Nephron progenitor cell (in vitro differentiated cells): ENCODE data around the gene BRCA2.
"Not testable (repeated sequence)": the region's sequence is repeated elsewhere in the genome, so short reads cannot be mapped to it uniquely, and the experiment has no call there.

Source experiments
- DNase-seq: peaks from one replicate; pipeline ENCODE4 v3.0.0; 2021
- H3K27ac Mint-ChIP-seq: 2 replicates; pipeline ENCODE4 v1.8.0; 2021; ENCODE audit warnings: mild to moderate bottlenecking, moderate library complexity, mixed read lengths
- H3K27me3 Mint-ChIP-seq: 2 replicates; pipeline ENCODE4 v1.8.0; 2021; ENCODE audit warnings: mild to moderate bottlenecking, low read depth, mixed read lengths; ENCODE audit not compliant: poor library complexity
- H3K36me3 Mint-ChIP-seq: 2 replicates; pipeline ENCODE4 v1.8.0; 2021; ENCODE audit warnings: low read depth, mixed read lengths
- H3K4me1 Mint-ChIP-seq: 2 replicates; pipeline ENCODE4 v1.8.0; 2021; ENCODE audit warnings: mixed read lengths
- H3K4me3 Mint-ChIP-seq: 2 replicates; pipeline ENCODE4 v1.8.0; 2021; ENCODE audit warnings: mild to moderate bottlenecking, moderate library complexity, mixed read lengths
- H3K9me3 Mint-ChIP-seq: 2 replicates; pipeline ENCODE4 v1.8.0; 2021; ENCODE audit warnings: mild to moderate bottlenecking, moderate library complexity, mixed read lengths
- TF ChIP-seq, protein P1 (sequence below): fragments of 200-600 bp; sonication (generic); IDR thresholded peaks from 2 replicates; pipeline ENCODE4 v1.5.0; 2021; ENCODE audit warnings: antibody characterized with exemption

Gene BRCA2

DNA sequence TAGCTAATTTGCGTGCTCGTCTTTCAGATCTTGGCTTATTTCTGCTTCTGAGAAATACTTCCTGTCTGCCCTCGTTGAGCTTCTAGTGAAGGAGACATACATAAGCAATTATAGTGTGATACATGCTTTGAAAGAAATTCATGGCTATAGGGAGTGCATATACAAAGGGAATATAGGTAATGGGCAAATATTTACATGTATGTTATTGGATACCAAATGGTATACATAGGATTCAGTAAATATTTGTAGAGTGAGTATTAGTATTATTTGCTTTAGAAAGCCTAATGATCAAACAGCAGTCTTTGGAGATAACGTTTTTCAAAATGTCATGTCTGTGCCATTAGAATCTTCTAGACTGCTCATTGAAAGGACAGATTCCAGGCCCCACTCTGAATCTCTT is 5.2 kb downstream of the BRCA2 start:
- H3K4me1 Mint-ChIP-seq = peaks cover 4% of the 10 kb centered on the region
- H3K27me3 Mint-ChIP-seq = no peaks in the 10 kb centered on the region

DNA sequence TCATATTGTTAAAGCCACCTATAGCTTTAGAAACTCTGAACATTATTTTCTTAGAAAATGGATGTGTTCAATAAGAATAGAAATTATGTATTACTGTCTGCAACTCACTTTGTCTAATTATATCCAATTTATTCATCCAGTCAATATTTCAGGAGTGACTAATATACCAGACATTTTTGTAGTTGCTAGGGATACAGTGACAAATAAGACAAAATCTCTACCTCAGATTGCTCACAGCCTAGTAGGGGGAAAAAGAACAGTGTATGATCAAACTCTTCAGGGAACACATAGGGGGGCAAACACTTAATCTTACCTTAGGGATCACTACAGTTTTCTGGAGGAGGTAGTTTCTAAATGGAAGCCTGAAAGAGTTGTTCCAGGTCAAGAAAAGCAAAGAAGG is 8.6 kb downstream of the BRCA2 start:
- DNase-seq = no peak
- Mint-ChIP-seq H3K4me3 (no peak overlapping the region), H3K4me1 (no peaks in the 10 kb centered on the region), H3K9me3 (peaks cover 6% of the 10 kb centered on the region), H3K27ac (peak overlapping the region; percentile 32), H3K27me3 (no peaks in the 10 kb centered on the region), H3K36me3 (peaks cover 78% of the 10 kb centered on the region)
- TF ChIP-seq, protein P1, sequence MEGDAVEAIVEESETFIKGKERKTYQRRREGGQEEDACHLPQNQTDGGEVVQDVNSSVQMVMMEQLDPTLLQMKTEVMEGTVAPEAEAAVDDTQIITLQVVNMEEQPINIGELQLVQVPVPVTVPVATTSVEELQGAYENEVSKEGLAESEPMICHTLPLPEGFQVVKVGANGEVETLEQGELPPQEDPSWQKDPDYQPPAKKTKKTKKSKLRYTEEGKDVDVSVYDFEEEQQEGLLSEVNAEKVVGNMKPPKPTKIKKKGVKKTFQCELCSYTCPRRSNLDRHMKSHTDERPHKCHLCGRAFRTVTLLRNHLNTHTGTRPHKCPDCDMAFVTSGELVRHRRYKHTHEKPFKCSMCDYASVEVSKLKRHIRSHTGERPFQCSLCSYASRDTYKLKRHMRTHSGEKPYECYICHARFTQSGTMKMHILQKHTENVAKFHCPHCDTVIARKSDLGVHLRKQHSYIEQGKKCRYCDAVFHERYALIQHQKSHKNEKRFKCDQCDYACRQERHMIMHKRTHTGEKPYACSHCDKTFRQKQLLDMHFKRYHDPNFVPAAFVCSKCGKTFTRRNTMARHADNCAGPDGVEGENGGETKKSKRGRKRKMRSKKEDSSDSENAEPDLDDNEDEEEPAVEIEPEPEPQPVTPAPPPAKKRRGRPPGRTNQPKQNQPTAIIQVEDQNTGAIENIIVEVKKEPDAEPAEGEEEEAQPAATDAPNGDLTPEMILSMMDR = no peak

More for the DNA sequence above, 5.2 kb downstream of the BRCA2 start:
- DNase-seq = no peak
- Mint-ChIP-seq H3K36me3 (peaks cover 63% of the 10 kb centered on the region), H3K27ac (no peak overlapping the region), H3K4me3 (no peak overlapping the region), H3K9me3 (peaks cover 6% of the 10 kb centered on the region)
- TF ChIP-seq, protein P1 = no peak

DNA sequence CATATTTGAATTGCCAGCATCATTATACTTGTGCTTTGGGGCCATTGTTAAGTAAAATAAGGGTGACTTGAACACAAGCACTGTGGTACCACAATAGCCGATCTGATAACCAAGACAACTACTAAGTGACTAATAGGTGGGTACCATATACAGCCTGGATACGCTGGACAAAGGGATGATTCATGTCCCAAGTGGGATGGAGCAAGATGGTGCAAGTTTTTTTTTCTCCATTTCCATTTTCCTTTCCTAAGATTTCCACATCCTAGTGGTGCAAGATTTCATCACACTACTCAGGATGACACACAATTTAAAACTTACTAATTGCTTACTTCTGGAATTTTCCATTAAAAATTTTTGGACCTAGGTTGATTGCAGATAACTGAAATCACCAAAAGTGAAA is 15.1 kb downstream of the BRCA2 start:
- Mint-ChIP-seq H3K4me3 (no peak overlapping the region), H3K36me3 (peaks cover 70% of the 10 kb centered on the region), H3K27me3 (no peaks in the 10 kb centered on the region), H3K4me1 (no peaks in the 10 kb centered on the region), H3K27ac (no peak overlapping the region), H3K9me3 (peaks cover 6% of the 10 kb centered on the region)
- no peak for DNase-seq
- TF ChIP-seq, protein P1 = no peak

DNA sequence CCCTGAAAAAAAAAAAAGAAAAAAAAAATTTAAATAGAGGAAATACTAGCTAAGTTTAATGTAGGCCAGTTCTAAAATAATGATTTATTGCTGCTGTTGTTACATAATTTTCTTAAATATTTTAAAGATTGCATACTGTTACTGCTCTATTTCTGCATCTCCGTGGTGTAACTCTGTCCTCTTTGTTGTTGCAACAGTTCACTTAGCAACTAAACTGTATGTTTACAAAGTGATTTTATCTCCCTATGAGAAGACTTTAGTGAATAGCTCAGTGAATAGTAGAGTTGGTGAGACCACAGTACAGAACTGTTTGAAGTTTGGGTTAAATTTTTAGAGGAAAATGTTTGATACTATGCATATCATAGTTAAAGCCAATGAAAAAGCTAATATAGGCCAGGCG is 19.4 kb downstream of the BRCA2 start:
- Mint-ChIP-seq H3K27me3 (no peaks in the 10 kb centered on the region), H3K4me3 (no peak overlapping the region), H3K9me3 (peaks cover 36% of the 10 kb centered on the region), H3K4me1 (no peaks in the 10 kb centered on the region), H3K27ac (no peak overlapping the region), H3K36me3 (peaks cover 91% of the 10 kb centered on the region)
- TF ChIP-seq, protein P1 = no peak
- no peak for DNase-seq

DNA sequence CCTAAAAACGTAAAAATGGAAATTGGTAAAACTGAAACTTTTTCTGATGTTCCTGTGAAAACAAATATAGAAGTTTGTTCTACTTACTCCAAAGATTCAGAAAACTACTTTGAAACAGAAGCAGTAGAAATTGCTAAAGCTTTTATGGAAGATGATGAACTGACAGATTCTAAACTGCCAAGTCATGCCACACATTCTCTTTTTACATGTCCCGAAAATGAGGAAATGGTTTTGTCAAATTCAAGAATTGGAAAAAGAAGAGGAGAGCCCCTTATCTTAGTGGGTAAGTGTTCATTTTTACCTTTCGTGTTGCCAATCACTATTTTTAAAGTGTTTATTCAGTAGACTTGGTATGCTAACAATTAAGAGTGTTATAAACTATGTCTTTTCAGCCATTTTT is 25.6 kb downstream of the BRCA2 start:
- Mint-ChIP-seq H3K36me3 (peaks cover 55% of the 10 kb centered on the region), H3K27ac (no peak overlapping the region), H3K4me1 (no peaks in the 10 kb centered on the region), H3K4me3 (no peak overlapping the region), H3K27me3 (no peaks in the 10 kb centered on the region), H3K9me3 (peaks cover 42% of the 10 kb centered on the region)
- no peak for DNase-seq
- TF ChIP-seq, protein P1 = no peak

DNA sequence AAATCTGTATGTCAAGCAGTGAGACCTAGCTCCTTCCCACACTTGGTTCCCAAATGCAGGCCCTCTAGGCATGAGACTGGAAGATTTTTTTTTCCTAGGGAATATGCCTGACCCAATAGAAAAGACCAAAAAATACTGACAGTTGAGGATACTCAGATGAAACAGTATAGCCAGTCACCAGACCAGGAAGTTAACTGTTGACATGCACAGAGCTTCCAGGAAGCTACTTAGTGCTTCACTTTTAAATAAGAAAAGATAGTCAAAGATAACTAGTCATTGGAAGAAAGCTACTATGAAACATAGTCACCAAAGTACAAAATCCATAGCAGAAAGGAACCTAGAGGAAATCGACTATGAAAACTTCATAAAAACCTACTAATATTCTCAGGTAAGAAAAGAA is 32.3 kb downstream of the BRCA2 start:
- no peaks in the 10 kb centered on the region for H3K9me3 Mint-ChIP-seq
- TF ChIP-seq, protein P1 = no peak
- no peak for DNase-seq

DNA sequence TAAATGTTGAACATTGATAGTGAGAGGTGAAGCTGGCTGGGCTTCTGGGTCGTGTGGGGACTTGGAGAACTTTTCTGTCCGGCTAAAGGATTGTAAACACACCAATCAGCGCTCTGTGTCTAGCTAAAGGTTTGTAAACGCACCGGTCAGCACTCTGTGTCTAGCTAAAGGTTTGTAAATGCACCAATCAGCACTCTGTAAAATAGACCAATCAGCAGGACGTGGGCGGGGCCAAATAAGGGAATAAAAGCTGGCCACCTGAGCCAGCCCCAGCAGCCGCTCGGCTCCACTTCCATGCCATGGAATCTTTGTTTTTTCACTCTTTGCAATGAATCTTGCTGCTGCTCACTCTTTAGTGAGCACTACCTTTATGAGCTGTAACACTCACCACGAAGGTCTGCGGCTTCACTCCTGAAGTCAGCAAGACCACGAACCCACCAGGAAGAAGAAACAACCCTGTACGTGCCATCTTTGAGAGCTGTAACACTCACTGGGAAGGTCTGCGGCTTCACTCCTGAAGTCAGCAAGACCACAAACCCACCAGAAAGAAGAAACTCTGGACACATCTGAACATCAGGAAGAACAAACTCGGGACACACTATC is 35.6 kb downstream of the BRCA2 start:
- not testable (repeated sequence) for H3K9me3 Mint-ChIP-seq

More for the DNA sequence above, 32.3 kb downstream of the BRCA2 start:
- H3K27me3 Mint-ChIP-seq = no peaks in the 10 kb centered on the region
- H3K36me3 Mint-ChIP-seq = peaks cover 41% of the 10 kb centered on the region
- H3K4me3 Mint-ChIP-seq = no peak overlapping the region
- H3K4me1 Mint-ChIP-seq = no peaks in the 10 kb centered on the region
- H3K27ac Mint-ChIP-seq = no peak overlapping the region

More for the DNA sequence above, 35.6 kb downstream of the BRCA2 start:
- H3K27ac Mint-ChIP-seq, H3K4me3 Mint-ChIP-seq, H3K4me1 Mint-ChIP-seq, DNase-seq, H3K27me3 Mint-ChIP-seq: not testable (repeated sequence)
- H3K36me3 Mint-ChIP-seq = peaks cover 41% of the 10 kb centered on the region
